CD4-positive, alpha-beta T cell treated with Interleukin-15 for 4 hours (primary cell): Measurements from ENCODE around the gene LIME1.

ENCODE experiments used
- DNase-seq: peaks from one replicate; pipeline ENCODE4 v3.0.0-alpha.2; 2020; ENCODE audit warnings: low spot score

LIME1 gene

GRCh38 chr20:63735859-63736718 is at the start of gene LIME1:
Gene LIME1, plus strand, starts transcription at chr20:63736664. Its CDS starts 886 bp downstream, at chr20:63737550.
- DNase-seq = peak; percentile 83

GRCh38 chr20:63687419-63688178 is 48.9 kb upstream of the LIME1 start:
- DNase-seq = no peak

GRCh38 chr20:63688228-63689045 is 48.0 kb upstream of the LIME1 start:
- no peak for DNase-seq

GRCh38 chr20:63689046-63690002 is 47.1 kb upstream of the LIME1 start:
- no peak for DNase-seq

GRCh38 chr20:63690003-63690897 is 46.2 kb upstream of the LIME1 start:
- no peak for DNase-seq

- no peak for DNase-seq
Observed at GRCh38 chr20:63690898-63691710, 45.4 kb upstream of the LIME1 start.

GRCh38 chr20:63691711-63692435 is 44.6 kb upstream of the LIME1 start:
- no peak for DNase-seq

- no peak for DNase-seq
Observed at GRCh38 chr20:63692436-63693082, 43.9 kb upstream of the LIME1 start.

GRCh38 chr20:63693083-63693732 is 43.3 kb upstream of the LIME1 start:
- no peak for DNase-seq

- no peak for DNase-seq
Observed at GRCh38 chr20:63693733-63694583, 42.5 kb upstream of the LIME1 start.

GRCh38 chr20:63694584-63695423 is 41.7 kb upstream of the LIME1 start:
- DNase-seq = no peak

- no peak for DNase-seq
Observed at GRCh38 chr20:63695424-63696305, 40.8 kb upstream of the LIME1 start.

- peak; percentile 13 for DNase-seq
Observed at GRCh38 chr20:63696306-63696627, 40.2 kb upstream of the LIME1 start.

GRCh38 chr20:63696628-63697356 is 39.7 kb upstream of the LIME1 start, which contains the start of gene TNFRSF6B:
Gene TNFRSF6B, plus strand, starts transcription at chr20:63696652. Its CDS starts 116 bp downstream, at chr20:63696768.
- DNase-seq = no peak
